Neural cell (in vitro differentiated cells): Measurements from ENCODE around the gene PCGF3. TPM values are rescaled to one million over a fixed set of nuclear protein-coding genes. Genes with fewer than 3 reads are reported as not detected.

ENCODE experiments used
- H2AFZ ChIP-seq: fragments of 200-600, 300-800 bp; sonication (generic), shearing (Covaris generic); 2 replicates; pipeline ENCODE4 v1.6.0; 2014; ENCODE audit warnings: low read depth, mild to moderate bottlenecking, antibody characterized with exemption, low read length, moderate library complexity
- H3F3A ChIP-seq: fragments of 200-600 bp; shearing (Covaris generic); 2 replicates; pipeline ENCODE4 v1.6.1; 2016; ENCODE audit warnings: mild to moderate bottlenecking, moderate library complexity, mixed read lengths, antibody characterized with exemption, low read length; ENCODE audit not compliant: insufficient read depth, poor library complexity, severe bottlenecking
- H3K27ac ChIP-seq: fragments of 200-600, 300-800 bp; sonication (generic), shearing (Covaris generic); 2 replicates; pipeline ENCODE4 v1.5.1; 2014; ENCODE audit warnings: mild to moderate bottlenecking, low read length, moderate library complexity
- H3K27me3 ChIP-seq: fragments of 300-800, 200-600 bp; sonication (generic), shearing (Covaris generic); 2 replicates; pipeline ENCODE4 v1.6.0; 2014; ENCODE audit warnings: mild to moderate bottlenecking, low read depth, low read length, moderate library complexity; ENCODE audit not compliant: insufficient read depth
- H3K36me3 ChIP-seq: fragments of 300-800, 200-600 bp; sonication (generic), shearing (Covaris generic); 2 replicates; pipeline ENCODE4 v1.5.1; 2014; ENCODE audit warnings: mild to moderate bottlenecking, antibody characterized with exemption, low read length, moderate library complexity; ENCODE audit not compliant: insufficient read depth
- H3K4me2 ChIP-seq: fragments of 300-800, 200-600 bp; sonication (generic), shearing (Covaris generic); 2 replicates; pipeline ENCODE4 v1.6.0; 2014; ENCODE audit warnings: mild to moderate bottlenecking, low read length
- H3K4me3 ChIP-seq: fragments of 300-800, 200-600 bp; sonication (generic), shearing (Covaris generic); 2 replicates; pipeline ENCODE4 v1.5.1; 2014; ENCODE audit warnings: mild to moderate bottlenecking, low read length, moderate library complexity
- H3K79me2 ChIP-seq: fragments of 200-600 bp; shearing (Covaris generic); replicated peaks from 2 replicates; pipeline ENCODE4 v1.6.0; 2014; ENCODE audit warnings: mild to moderate bottlenecking, low read length, moderate library complexity; ENCODE audit not compliant: insufficient read depth
- H3K9ac ChIP-seq: fragments of 300-800, 200-600 bp; sonication (generic), shearing (Covaris generic); 2 replicates; pipeline ENCODE4 v1.6.1; 2016; ENCODE audit warnings: mild to moderate bottlenecking, low read length, mixed read lengths
- H3K9me2 ChIP-seq: fragments of 200-600 bp; shearing (Covaris generic); 2 replicates; pipeline ENCODE4 v1.6.1; 2016; ENCODE audit warnings: mild to moderate bottlenecking, low read length, mixed read lengths; ENCODE audit not compliant: insufficient read depth
- H3K9me3 ChIP-seq: fragments of 200-600, 300-800 bp; sonication (generic), shearing (Covaris generic); 2 replicates; pipeline ENCODE4 v1.6.1; 2016; ENCODE audit warnings: mild to moderate bottlenecking, mixed run types, low read length, moderate library complexity, mixed read lengths
- H4K20me1 ChIP-seq: fragments of 200-600 bp; shearing (Covaris generic); 2 replicates; pipeline ENCODE4 v1.6.1; 2016; ENCODE audit warnings: mild to moderate bottlenecking, mixed run types; ENCODE audit not compliant: insufficient read depth
- EP300 ChIP-seq: fragments of 450-650 bp; conservative IDR thresholded peaks from 2 replicates; pipeline ENCODE4 v1.6.1; 2014; ENCODE audit warnings: antibody characterized with exemption, mild to moderate bottlenecking, moderate library complexity; ENCODE audit not compliant: poor library complexity, severe bottlenecking
- EZH2 ChIP-seq: fragments of 200-600, 300-800 bp; shearing (Covaris generic), sonication (generic); IDR thresholded peaks from 2 replicates; pipeline ENCODE4 v1.6.1; 2014; ENCODE audit warnings: antibody characterized with exemption, low read length, borderline replicate concordance, mild to moderate bottlenecking; ENCODE audit not compliant: insufficient read depth, poor library complexity, severe bottlenecking
- MXI1 ChIP-seq: fragments of 450-650 bp; conservative IDR thresholded peaks from 2 replicates; pipeline ENCODE4 v1.6.1; 2014; ENCODE audit warnings: antibody characterized with exemption, mild to moderate bottlenecking; ENCODE audit not compliant: poor library complexity, severe bottlenecking
- POLR2AphosphoS5 ChIP-seq: IDR thresholded peaks from 2 replicates; pipeline ENCODE4 v1.6.1; 2012
- RAD21 ChIP-seq: fragments of 450-650 bp; conservative IDR thresholded peaks from 2 replicates; pipeline ENCODE4 v1.6.1; 2014; ENCODE audit warnings: antibody characterized with exemption, mild to moderate bottlenecking, moderate library complexity
- SMC3 ChIP-seq: fragments of 450-650 bp; conservative IDR thresholded peaks from 2 replicates; pipeline ENCODE4 v1.6.1; 2014; ENCODE audit warnings: antibody characterized with exemption, mild to moderate bottlenecking, moderate library complexity; ENCODE audit not compliant: poor library complexity
- TAF1 ChIP-seq: IDR thresholded peaks from 2 replicates; pipeline ENCODE4 v1.6.1; 2012; ENCODE audit warnings: low read depth
- polyA plus RNA-seq: library from polyadenylated mRNA; depleted of rRNA; stranded (reverse); fragments of >200 nt; gene quantifications from 2 replicates; pipeline ENCODE4 v1.2.3, GENCODE V29; 2014
- TF ChIP-seq, protein P1 (sequence below): fragments of 450-650 bp; IDR thresholded peaks from 2 replicates; pipeline ENCODE4 v1.5.1; 2014; ENCODE audit warnings: antibody characterized with exemption, mild to moderate bottlenecking, moderate library complexity; ENCODE audit not compliant: poor library complexity, severe bottlenecking
- TF ChIP-seq, protein P2 (sequence below): IDR thresholded peaks from 2 replicates; pipeline ENCODE4 v1.6.1; 2012; ENCODE audit warnings: borderline replicate concordance

Gene PCGF3
- polyA plus RNA-seq, 1 donor from 2014 or later, result 117 TPM

- no peak overlapping the region for H2AFZ ChIP-seq
- no peak overlapping the region for H3K4me2 ChIP-seq
- H3F3A ChIP-seq, result no peaks in the 10 kb centered on the region
- no peak for TF ChIP-seq POLR2AphosphoS5
- TF ChIP-seq, protein P1, sequence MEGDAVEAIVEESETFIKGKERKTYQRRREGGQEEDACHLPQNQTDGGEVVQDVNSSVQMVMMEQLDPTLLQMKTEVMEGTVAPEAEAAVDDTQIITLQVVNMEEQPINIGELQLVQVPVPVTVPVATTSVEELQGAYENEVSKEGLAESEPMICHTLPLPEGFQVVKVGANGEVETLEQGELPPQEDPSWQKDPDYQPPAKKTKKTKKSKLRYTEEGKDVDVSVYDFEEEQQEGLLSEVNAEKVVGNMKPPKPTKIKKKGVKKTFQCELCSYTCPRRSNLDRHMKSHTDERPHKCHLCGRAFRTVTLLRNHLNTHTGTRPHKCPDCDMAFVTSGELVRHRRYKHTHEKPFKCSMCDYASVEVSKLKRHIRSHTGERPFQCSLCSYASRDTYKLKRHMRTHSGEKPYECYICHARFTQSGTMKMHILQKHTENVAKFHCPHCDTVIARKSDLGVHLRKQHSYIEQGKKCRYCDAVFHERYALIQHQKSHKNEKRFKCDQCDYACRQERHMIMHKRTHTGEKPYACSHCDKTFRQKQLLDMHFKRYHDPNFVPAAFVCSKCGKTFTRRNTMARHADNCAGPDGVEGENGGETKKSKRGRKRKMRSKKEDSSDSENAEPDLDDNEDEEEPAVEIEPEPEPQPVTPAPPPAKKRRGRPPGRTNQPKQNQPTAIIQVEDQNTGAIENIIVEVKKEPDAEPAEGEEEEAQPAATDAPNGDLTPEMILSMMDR, result no peak
- TF ChIP-seq MXI1, result no peak
- no peak for TF ChIP-seq SMC3
- TF ChIP-seq, protein P2, sequence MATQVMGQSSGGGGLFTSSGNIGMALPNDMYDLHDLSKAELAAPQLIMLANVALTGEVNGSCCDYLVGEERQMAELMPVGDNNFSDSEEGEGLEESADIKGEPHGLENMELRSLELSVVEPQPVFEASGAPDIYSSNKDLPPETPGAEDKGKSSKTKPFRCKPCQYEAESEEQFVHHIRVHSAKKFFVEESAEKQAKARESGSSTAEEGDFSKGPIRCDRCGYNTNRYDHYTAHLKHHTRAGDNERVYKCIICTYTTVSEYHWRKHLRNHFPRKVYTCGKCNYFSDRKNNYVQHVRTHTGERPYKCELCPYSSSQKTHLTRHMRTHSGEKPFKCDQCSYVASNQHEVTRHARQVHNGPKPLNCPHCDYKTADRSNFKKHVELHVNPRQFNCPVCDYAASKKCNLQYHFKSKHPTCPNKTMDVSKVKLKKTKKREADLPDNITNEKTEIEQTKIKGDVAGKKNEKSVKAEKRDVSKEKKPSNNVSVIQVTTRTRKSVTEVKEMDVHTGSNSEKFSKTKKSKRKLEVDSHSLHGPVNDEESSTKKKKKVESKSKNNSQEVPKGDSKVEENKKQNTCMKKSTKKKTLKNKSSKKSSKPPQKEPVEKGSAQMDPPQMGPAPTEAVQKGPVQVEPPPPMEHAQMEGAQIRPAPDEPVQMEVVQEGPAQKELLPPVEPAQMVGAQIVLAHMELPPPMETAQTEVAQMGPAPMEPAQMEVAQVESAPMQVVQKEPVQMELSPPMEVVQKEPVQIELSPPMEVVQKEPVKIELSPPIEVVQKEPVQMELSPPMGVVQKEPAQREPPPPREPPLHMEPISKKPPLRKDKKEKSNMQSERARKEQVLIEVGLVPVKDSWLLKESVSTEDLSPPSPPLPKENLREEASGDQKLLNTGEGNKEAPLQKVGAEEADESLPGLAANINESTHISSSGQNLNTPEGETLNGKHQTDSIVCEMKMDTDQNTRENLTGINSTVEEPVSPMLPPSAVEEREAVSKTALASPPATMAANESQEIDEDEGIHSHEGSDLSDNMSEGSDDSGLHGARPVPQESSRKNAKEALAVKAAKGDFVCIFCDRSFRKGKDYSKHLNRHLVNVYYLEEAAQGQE, result no peak
- no peak for TF ChIP-seq EZH2
- TF ChIP-seq TAF1, result no peak
- no peak for TF ChIP-seq EP300
- no peak for TF ChIP-seq RAD21
- H3K27me3 ChIP-seq, result no peaks in the 10 kb centered on the region
- H3K4me3 ChIP-seq, result no peak overlapping the region
- no peak overlapping the region for H3K9ac ChIP-seq
- H3K9me2 ChIP-seq, result no peaks in the 10 kb centered on the region
- no peak overlapping the region for H3K27ac ChIP-seq
- H3K9me3 ChIP-seq, result no peaks in the 10 kb centered on the region
- no peaks in the 10 kb centered on the region for H4K20me1 ChIP-seq
- H3K79me2 ChIP-seq, result no peaks in the 10 kb centered on the region
- H3K36me3 ChIP-seq, result no peaks in the 10 kb centered on the region
Measured at GRCh38 chr4:665381-665750, 40.3 kb upstream of the PCGF3 start.

DNA sequence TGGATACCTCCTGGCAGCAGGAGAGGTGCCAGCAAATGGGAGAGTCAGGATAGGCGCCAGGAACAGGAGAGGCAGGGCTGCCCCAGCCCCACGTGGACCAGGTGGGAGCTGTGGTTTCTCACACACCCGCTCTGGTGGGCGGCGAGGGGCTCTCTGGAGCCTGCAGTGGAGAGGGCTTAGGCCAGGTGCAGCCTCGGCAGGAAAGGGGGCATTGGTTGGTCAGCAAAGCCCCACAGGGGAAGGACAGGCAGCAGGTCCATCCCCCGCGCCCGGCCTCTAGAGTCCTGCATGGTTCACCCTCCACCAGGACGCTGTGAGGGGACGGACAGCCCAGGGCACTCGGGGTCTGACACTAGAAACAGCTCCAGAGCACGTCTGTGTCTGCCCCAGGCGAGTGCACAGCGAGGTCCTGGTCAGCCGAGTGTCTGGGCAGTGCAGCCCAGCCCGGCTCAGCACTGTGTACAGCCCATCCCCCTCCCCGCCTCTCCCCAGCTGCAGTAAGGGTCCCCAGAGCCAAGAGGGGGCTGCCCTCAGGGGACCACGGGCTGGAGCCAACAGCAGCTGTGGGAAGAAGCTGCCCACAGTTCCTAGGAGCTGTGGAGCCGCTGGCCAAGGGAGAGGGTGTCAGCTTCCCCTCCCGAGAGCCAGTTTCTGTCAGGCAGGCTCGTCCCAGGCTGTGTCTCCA is 39.7 kb upstream of the PCGF3 start:
- Histone ChIP-seq H3K9me3 (no peaks in the 10 kb centered on the region), H3K9me2 (no peaks in the 10 kb centered on the region), H3K79me2 (no peaks in the 10 kb centered on the region), H3K9ac (no peak overlapping the region), H2AFZ (no peak overlapping the region), H3F3A (no peaks in the 10 kb centered on the region), H4K20me1 (no peaks in the 10 kb centered on the region), H3K36me3 (no peaks in the 10 kb centered on the region), H3K4me3 (no peak overlapping the region), H3K27ac (no peak overlapping the region), H3K4me2 (no peak overlapping the region), H3K27me3 (no peaks in the 10 kb centered on the region)
- TF ChIP-seq EZH2 (no peak), SMC3 (no peak), MXI1 (no peak), EP300 (no peak), POLR2AphosphoS5 (no peak), RAD21 (no peak), TAF1 (no peak)
- TF ChIP-seq, protein P2, result no peak
- TF ChIP-seq, protein P1, result no peak
